Measurements from ENCODE around the gene FAM234A.

Gene FAM234A

GRCh38 chr16:287298-287811, 52.7 kb downstream of the FAM234A start:
- no peak overlapping the region for H3K4me3 ChIP-seq (ENCODE audit: low read depth, low read length)
- TF ChIP-seq MYC (IDR thresholded peaks at IDR 0.05; ENCODE audit: low read depth, low read length) (no peak), POLR2A (IDR thresholded peaks at IDR 0.05; ENCODE audit: extremely low read depth, insufficient read length) (no peak)
- TF ChIP-seq, protein P1, sequence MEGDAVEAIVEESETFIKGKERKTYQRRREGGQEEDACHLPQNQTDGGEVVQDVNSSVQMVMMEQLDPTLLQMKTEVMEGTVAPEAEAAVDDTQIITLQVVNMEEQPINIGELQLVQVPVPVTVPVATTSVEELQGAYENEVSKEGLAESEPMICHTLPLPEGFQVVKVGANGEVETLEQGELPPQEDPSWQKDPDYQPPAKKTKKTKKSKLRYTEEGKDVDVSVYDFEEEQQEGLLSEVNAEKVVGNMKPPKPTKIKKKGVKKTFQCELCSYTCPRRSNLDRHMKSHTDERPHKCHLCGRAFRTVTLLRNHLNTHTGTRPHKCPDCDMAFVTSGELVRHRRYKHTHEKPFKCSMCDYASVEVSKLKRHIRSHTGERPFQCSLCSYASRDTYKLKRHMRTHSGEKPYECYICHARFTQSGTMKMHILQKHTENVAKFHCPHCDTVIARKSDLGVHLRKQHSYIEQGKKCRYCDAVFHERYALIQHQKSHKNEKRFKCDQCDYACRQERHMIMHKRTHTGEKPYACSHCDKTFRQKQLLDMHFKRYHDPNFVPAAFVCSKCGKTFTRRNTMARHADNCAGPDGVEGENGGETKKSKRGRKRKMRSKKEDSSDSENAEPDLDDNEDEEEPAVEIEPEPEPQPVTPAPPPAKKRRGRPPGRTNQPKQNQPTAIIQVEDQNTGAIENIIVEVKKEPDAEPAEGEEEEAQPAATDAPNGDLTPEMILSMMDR (IDR thresholded peaks at IDR 0.05; ENCODE audit: low read depth, low read length): no peak
- TF ChIP-seq, protein P2, sequence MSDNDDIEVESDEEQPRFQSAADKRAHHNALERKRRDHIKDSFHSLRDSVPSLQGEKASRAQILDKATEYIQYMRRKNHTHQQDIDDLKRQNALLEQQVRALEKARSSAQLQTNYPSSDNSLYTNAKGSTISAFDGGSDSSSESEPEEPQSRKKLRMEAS (IDR thresholded peaks at IDR 0.05; ENCODE audit: low read depth, low read length): no peak
- no peak for DNase-seq (ENCODE audit: low read depth)

DNA sequence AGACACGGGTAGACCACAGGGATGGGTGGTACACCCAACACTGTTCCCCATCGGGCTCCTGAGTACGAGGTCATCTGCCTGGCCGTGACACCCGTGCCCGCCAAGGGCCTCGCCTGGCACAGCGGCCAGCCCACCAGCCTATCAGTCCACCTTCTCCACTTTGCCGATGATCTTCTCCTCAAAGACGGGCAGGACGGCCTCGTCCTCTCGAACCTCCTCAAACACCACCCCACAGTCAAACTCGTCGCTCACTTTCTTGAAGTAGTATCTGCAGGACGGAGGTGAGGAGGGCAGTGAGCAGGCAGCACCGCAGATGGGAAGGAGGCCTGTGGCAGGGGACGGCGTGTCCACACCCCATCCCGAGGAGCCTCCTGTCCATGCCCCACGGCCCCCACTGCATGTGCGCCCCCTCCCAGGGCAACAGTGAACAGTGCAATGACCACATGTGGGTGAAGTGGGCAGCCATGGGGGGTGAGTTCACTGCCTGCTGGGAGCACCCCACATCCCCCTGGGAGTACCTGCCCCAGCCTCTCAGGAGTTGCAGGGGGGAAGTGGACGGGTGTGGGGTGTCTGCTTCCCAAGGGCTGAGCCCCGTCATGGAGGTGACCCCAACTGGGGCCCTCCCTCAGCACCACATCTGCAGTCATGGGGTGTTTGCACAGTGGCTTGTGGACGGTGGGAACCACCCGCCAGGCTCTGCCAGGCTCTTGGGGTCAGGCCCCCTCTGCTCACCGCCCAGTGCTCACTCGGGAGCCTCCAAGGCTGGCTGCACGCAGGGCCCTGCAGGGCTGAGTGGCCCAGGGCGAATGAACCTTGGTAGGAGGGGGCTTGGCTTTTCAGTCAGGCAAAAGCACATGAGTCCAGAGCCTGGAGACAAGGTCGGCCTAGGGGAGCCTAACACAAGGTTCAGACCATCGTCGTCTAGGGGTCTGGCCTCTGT, 53.6 kb downstream of the FAM234A start:
- TF ChIP-seq MYC (IDR thresholded peaks at IDR 0.05; ENCODE audit: low read depth, low read length) (no peak), POLR2A (IDR thresholded peaks at IDR 0.05; ENCODE audit: extremely low read depth, insufficient read length) (no peak)
- TF ChIP-seq, protein P1 (IDR thresholded peaks at IDR 0.05; ENCODE audit: low read depth, low read length): no peak
- TF ChIP-seq, protein P2 (IDR thresholded peaks at IDR 0.05; ENCODE audit: low read depth, low read length): no peak
- H3K4me3 ChIP-seq (ENCODE audit: low read depth, low read length): no peak overlapping the region
- DNase-seq (ENCODE audit: low read depth): no peak

GRCh38 chr16:289395-289997, 54.9 kb downstream of the FAM234A start:
- DNase-seq (ENCODE audit: low read depth): no peak
- no peak overlapping the region for H3K4me3 ChIP-seq (ENCODE audit: low read depth, low read length)
- TF ChIP-seq MYC (IDR thresholded peaks at IDR 0.05; ENCODE audit: low read depth, low read length): no peak
- no peak for TF ChIP-seq POLR2A (IDR thresholded peaks at IDR 0.05; ENCODE audit: extremely low read depth, insufficient read length)
- TF ChIP-seq, protein P2 (IDR thresholded peaks at IDR 0.05; ENCODE audit: low read depth, low read length): no peak
- TF ChIP-seq, protein P1 (IDR thresholded peaks at IDR 0.05; ENCODE audit: low read depth, low read length): no peak

- TF ChIP-seq, protein P1 (IDR thresholded peaks at IDR 0.05; ENCODE audit: low read depth, low read length): no peak
- TF ChIP-seq, protein P2 (IDR thresholded peaks at IDR 0.05; ENCODE audit: low read depth, low read length): no peak
- TF ChIP-seq MYC (IDR thresholded peaks at IDR 0.05; ENCODE audit: low read depth, low read length): no peak
- no peak for TF ChIP-seq POLR2A (IDR thresholded peaks at IDR 0.05; ENCODE audit: extremely low read depth, insufficient read length)
- DNase-seq (ENCODE audit: low read depth): no peak
- H3K4me3 ChIP-seq (ENCODE audit: low read depth, low read length): no peak overlapping the region
Measured at GRCh38 chr16:290015-290680, 55.5 kb downstream of the FAM234A start.

DNA sequence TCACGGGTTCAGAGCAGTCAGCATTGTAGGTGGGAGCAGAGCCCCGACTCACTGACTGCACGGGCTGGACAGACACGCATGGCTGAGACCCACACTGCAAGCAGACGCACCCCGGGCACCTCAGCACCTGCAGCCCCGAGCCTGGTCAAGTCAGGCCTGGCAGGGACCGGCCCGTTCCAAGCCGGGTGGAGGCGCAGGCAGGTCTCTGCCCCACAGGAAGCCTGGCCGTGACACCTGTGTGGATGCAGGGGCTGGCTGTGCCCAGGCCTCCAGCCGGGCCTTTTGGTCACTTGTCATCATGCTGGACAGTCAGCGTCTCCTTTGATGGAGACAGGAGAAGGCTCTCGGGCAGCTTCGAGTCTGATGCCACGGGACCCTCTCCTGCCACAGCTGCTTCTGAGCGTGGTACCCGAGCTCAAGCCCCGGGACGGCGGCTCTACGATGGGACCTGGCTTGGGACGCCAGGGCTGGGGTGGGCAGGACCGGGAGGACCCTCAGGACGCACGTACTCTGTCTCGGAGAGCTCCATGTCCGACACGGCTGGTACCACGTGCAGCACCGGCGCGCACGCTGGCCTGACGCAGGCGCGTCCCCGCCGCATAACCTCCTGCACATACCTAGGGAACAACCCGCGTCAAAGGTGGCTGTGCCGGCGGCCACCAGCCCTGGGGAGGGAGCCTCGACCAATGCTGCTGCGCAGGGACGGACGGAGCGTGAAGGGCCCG, 56.2 kb downstream of the FAM234A start:
- TF ChIP-seq, protein P1 (IDR thresholded peaks at IDR 0.05; ENCODE audit: low read depth, low read length): no peak
- TF ChIP-seq, protein P2 (IDR thresholded peaks at IDR 0.05; ENCODE audit: low read depth, low read length): no peak
- TF ChIP-seq POLR2A (IDR thresholded peaks at IDR 0.05; ENCODE audit: extremely low read depth, insufficient read length) (no peak), MYC (IDR thresholded peaks at IDR 0.05; ENCODE audit: low read depth, low read length) (no peak)

More for the DNA sequence above, 56.2 kb downstream of the FAM234A start:
- no peak for DNase-seq (ENCODE audit: low read depth)
- no peak overlapping the region for H3K4me3 ChIP-seq (ENCODE audit: low read depth, low read length)
